HCT116 (cell line): ENCODE measurements around the gene FOXN3. TPM values are rescaled to one million over a fixed set of nuclear protein-coding genes. Genes with fewer than 3 reads are reported as not detected.

Experiments
- ATAC-seq: fragments of 200-7000 bp; cut with Tn5 transposase; 2 replicates; pipeline ENCODE4 v1.9.1; 2020; ENCODE audit warnings: mild to moderate bottlenecking, moderate library complexity
- BruUV-seq: library from RNA; stranded (reverse); fragments of 400-500 nt; replicated peaks from 2 replicates; lab custom pipeline; 2021; lab: Mats Ljungman, UMichigan
- CTCF ChIA-PET: fragments of 300-600 bp; sonication (Branson Sonifier 250); formaldehyde crosslinking; loops from one replicate; lab custom pipeline; 2021; ENCODE audit warnings: antibody characterized with exemption; lab: Charles Lee
- POLR2A ChIA-PET: fragments of 300-600, 350-600 bp; sonication (Branson Sonifier 250); formaldehyde crosslinking; loops from one replicate; lab custom pipeline; 2021; ENCODE audit warnings: antibody characterized with exemption; lab: Charles Lee
- RAD21 ChIA-PET, 2 experiments: fragments of 300-600 bp; sonication (Branson Sonifier 250); formaldehyde crosslinking; loops; one replicate each; lab custom pipeline; 2023; ENCODE audit warnings: low total read pairs in 2 of 2; ENCODE audit not compliant: uncharacterized antibody in 2 of 2, unreplicated experiment in 2 of 2, low non-redundant PET in 1 of 2; lab: Charles Lee
- DNase-seq: peaks from one replicate; pipeline ENCODE4 v3.0.0-alpha.2; 2010; ENCODE audit warnings: low read depth, low spot score
- H2AFZ ChIP-seq: fragments of 200-600 bp; shearing (Covaris generic), sonication (generic); 2 replicates; pipeline ENCODE4 v1.6.1; 2017; ENCODE audit warnings: low read depth, mixed run types, mixed read lengths, antibody characterized with exemption, low read length; ENCODE audit not compliant: poor library complexity, severe bottlenecking
- H3K27ac ChIP-seq: 2 replicates; pipeline ENCODE4 v1.5.1; 2012; ENCODE audit warnings: low read depth, low read length
- H3K27me3 ChIP-seq: fragments of 200-600 bp; sonication (generic); 2 replicates; pipeline ENCODE4 v1.6.1; 2016; ENCODE audit warnings: mixed run types, low read length, mixed read lengths; ENCODE audit not compliant: insufficient read depth
- H3K36me3 ChIP-seq, 2 experiments: fragments of 200-500 bp in 1 of 2; fragments of 200-600 bp in 1 of 2; sonication (Bioruptor generic) in 1 of 2; sonication (generic) in 1 of 2; 2 replicates each; pipeline versions ENCODE4 v1.5.1 to v1.6.1; 2014 to 2016; ENCODE audit warnings: low read length in 2 of 2, inconsistent platforms in 1 of 2, mixed read lengths in 1 of 2, mixed run types in 1 of 2; ENCODE audit not compliant: insufficient read depth in 2 of 2, control insufficient read depth in 1 of 2
- H3K4me1 ChIP-seq, 2 experiments: fragments of 200-600 bp in 1 of 2; sonication (generic) in 1 of 2; 2 replicates each; pipeline versions ENCODE4 v1.5.1 to v1.6.1; 2012 to 2017; ENCODE audit warnings: low read length in 2 of 2, inconsistent platforms in 1 of 2, mild to moderate bottlenecking in 1 of 2, mixed read lengths in 1 of 2, mixed run types in 1 of 2, moderate library complexity in 1 of 2; ENCODE audit not compliant: insufficient read depth in 2 of 2, control insufficient read depth in 1 of 2
- H3K4me2 ChIP-seq: fragments of 200-600 bp; sonication (generic); 2 replicates; pipeline ENCODE4 v1.6.1; 2017; ENCODE audit warnings: mixed run types, low read length, mixed read lengths
- H3K4me3 ChIP-seq, 2 experiments: fragments of 200-600 bp in 1 of 2; sonication (generic) in 1 of 2; replicated peaks in 1 of 2; 2 replicates each; pipeline ENCODE4 v1.5.1; 2011 to 2016; ENCODE audit warnings: low read length in 2 of 2, control low read depth in 1 of 2, low read depth in 1 of 2, mild to moderate bottlenecking in 1 of 2, mixed read lengths in 1 of 2, mixed run types in 1 of 2
- H3K79me2 ChIP-seq: fragments of 200-600 bp; sonication (generic); 2 replicates; pipeline ENCODE4 v1.6.1; 2017; ENCODE audit warnings: mild to moderate bottlenecking, mixed run types, low read length, moderate library complexity, mixed read lengths; ENCODE audit not compliant: insufficient read depth
- H3K9ac ChIP-seq: fragments of 200-600 bp; sonication (generic); 2 replicates; pipeline ENCODE4 v1.6.1; 2016; ENCODE audit warnings: low read length, mixed read lengths
- H3K9me2 ChIP-seq: fragments of 200-600 bp; sonication (generic), shearing (Covaris generic); 2 replicates; pipeline ENCODE4 v1.6.1; 2017; ENCODE audit warnings: mixed run types, mild to moderate bottlenecking, moderate library complexity; ENCODE audit not compliant: insufficient read depth
- H3K9me3 ChIP-seq, 2 experiments: fragments of 200-500 bp in 1 of 2; fragments of 200-600 bp in 1 of 2; sonication (Bioruptor generic) in 1 of 2; sonication (generic) in 1 of 2; 2 replicates each; pipeline ENCODE4 v1.6.1; 2014 to 2017; ENCODE audit warnings: low read length in 2 of 2, mixed read lengths in 2 of 2, inconsistent platforms in 1 of 2, low read depth in 1 of 2, mild to moderate bottlenecking in 1 of 2, mixed run types in 1 of 2, moderate library complexity in 1 of 2; ENCODE audit not compliant: control insufficient read depth in 1 of 2, insufficient read depth in 1 of 2
- H4K20me1 ChIP-seq: fragments of 200-600 bp; sonication (generic), shearing (Covaris generic); 2 replicates; pipeline ENCODE4 v1.6.1; 2017; ENCODE audit warnings: mixed run types, mild to moderate bottlenecking, moderate library complexity; ENCODE audit not compliant: insufficient read depth
- EZH2 ChIP-seq: fragments of 200-600 bp; sonication (generic); IDR thresholded peaks from 2 replicates; pipeline ENCODE4 v1.6.1; 2017; ENCODE audit warnings: antibody characterized with exemption, mixed run types
- JUND ChIP-seq: IDR thresholded peaks from 2 replicates; pipeline ENCODE4 v1.6.1; 2012
- POLR2A ChIP-seq: IDR thresholded peaks from 2 replicates; pipeline ENCODE4 v1.7.0; 2011; ENCODE audit warnings: borderline replicate concordance; ENCODE audit not compliant: insufficient read depth, insufficient read length; ENCODE audit errors: extremely low read depth
- RAD21 ChIP-seq: IDR thresholded peaks from 2 replicates; pipeline ENCODE4 v1.6.1; 2012; ENCODE audit warnings: low read depth, mild to moderate bottlenecking
- SIN3A ChIP-seq: IDR thresholded peaks from 2 replicates; pipeline ENCODE4 v1.6.1; 2012; ENCODE audit warnings: low read depth
- intact Hi-C: fragments of 100-400 bp; cut with micrococcal nuclease; formaldehyde crosslinking; loops from 2 replicates; pipeline ENCODE4 v1.10.0; 2022
- total RNA-seq: library from RNA; stranded (reverse); gene quantifications from one replicate; pipeline ENCODE4 v1.2.1, GENCODE V29; 2021; ENCODE audit not compliant: unreplicated experiment
- TF ChIP-seq, protein P1 (sequence below): IDR thresholded peaks from 2 replicates; pipeline ENCODE4 v1.6.1; 2011; ENCODE audit warnings: mild to moderate bottlenecking, low read length, moderate library complexity; ENCODE audit not compliant: insufficient replicate concordance; ENCODE audit errors: extremely low read depth
- TF ChIP-seq, protein P2 (sequence below): IDR thresholded peaks from 2 replicates; pipeline ENCODE4 v1.6.1; 2012; ENCODE audit warnings: low read depth

FOXN3 gene
- total RNA-seq, 1 experiment from 2014 or later = 20.0 TPM

GRCh38 chr14:89267656-89268055, 149.4 kb downstream of the FOXN3 start:
- DNase-seq (no peak), ATAC-seq (no peak)
- Histone ChIP-seq H3K4me1 (no peaks in the 10 kb centered on the region), H2AFZ (no peak overlapping the region), H3K9me3 (no peaks in the 10 kb centered on the region), H3K9me2 (no peaks in the 10 kb centered on the region), H3K79me2 (no peaks in the 10 kb centered on the region), H4K20me1 (no peaks in the 10 kb centered on the region), H3K27ac (no peak overlapping the region), H3K4me2 (no peak overlapping the region), H3K36me3 (no peaks in the 10 kb centered on the region), H3K4me3 (no peak overlapping the region), H3K9ac (no peak overlapping the region), H3K27me3 (no peaks in the 10 kb centered on the region)
- TF ChIP-seq SIN3A (no peak), EZH2 (no peak), POLR2A (no peak), RAD21 (no peak), JUND (no peak)
- TF ChIP-seq, protein P1, sequence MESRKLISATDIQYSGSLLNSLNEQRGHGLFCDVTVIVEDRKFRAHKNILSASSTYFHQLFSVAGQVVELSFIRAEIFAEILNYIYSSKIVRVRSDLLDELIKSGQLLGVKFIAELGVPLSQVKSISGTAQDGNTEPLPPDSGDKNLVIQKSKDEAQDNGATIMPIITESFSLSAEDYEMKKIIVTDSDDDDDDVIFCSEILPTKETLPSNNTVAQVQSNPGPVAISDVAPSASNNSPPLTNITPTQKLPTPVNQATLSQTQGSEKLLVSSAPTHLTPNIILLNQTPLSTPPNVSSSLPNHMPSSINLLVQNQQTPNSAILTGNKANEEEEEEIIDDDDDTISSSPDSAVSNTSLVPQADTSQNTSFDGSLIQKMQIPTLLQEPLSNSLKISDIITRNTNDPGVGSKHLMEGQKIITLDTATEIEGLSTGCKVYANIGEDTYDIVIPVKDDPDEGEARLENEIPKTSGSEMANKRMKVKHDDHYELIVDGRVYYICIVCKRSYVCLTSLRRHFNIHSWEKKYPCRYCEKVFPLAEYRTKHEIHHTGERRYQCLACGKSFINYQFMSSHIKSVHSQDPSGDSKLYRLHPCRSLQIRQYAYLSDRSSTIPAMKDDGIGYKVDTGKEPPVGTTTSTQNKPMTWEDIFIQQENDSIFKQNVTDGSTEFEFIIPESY = no peak
- TF ChIP-seq, protein P2, sequence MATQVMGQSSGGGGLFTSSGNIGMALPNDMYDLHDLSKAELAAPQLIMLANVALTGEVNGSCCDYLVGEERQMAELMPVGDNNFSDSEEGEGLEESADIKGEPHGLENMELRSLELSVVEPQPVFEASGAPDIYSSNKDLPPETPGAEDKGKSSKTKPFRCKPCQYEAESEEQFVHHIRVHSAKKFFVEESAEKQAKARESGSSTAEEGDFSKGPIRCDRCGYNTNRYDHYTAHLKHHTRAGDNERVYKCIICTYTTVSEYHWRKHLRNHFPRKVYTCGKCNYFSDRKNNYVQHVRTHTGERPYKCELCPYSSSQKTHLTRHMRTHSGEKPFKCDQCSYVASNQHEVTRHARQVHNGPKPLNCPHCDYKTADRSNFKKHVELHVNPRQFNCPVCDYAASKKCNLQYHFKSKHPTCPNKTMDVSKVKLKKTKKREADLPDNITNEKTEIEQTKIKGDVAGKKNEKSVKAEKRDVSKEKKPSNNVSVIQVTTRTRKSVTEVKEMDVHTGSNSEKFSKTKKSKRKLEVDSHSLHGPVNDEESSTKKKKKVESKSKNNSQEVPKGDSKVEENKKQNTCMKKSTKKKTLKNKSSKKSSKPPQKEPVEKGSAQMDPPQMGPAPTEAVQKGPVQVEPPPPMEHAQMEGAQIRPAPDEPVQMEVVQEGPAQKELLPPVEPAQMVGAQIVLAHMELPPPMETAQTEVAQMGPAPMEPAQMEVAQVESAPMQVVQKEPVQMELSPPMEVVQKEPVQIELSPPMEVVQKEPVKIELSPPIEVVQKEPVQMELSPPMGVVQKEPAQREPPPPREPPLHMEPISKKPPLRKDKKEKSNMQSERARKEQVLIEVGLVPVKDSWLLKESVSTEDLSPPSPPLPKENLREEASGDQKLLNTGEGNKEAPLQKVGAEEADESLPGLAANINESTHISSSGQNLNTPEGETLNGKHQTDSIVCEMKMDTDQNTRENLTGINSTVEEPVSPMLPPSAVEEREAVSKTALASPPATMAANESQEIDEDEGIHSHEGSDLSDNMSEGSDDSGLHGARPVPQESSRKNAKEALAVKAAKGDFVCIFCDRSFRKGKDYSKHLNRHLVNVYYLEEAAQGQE = no peak
- ChIA-PET POLR2A (no interaction called here), CTCF (no interaction called here), RAD21 (no interaction called here)
- no TSS peak for BruUV-seq
- intact Hi-C loops = no loop called here
